HEK293T (cell line): Measurements from ENCODE around the gene OTOP3.
"Not testable (repeated sequence)": the region's sequence is repeated elsewhere in the genome, so short reads cannot be mapped to it uniquely, and the experiment has no call there.

Experiments used
- CTCF ChIA-PET: fragments of 350-600 bp; formaldehyde crosslinking; extraction: SDS; loops from one replicate; lab custom pipeline; 2021; ENCODE audit warnings: antibody characterized with exemption, inconsistent platforms; lab: Yijun Ruan, JAX
- POLR2A ChIA-PET: fragments of 350-600 bp; formaldehyde crosslinking; extraction: SDS; loops from one replicate; lab custom pipeline; 2020; ENCODE audit warnings: antibody characterized with exemption, inconsistent platforms; lab: Yijun Ruan, JAX
- DNase-seq: peaks from one replicate; pipeline ENCODE4 v3.0.0; 2012; ENCODE audit warnings: mixed read lengths; ENCODE audit errors: extremely low spot score
- ARNT ChIP-seq: fragments of 450-650 bp; IDR thresholded peaks from 2 replicates; pipeline ENCODE4 v1.6.1; 2017; ENCODE audit warnings: mild to moderate bottlenecking
- BHLHE40 ChIP-seq: fragments of 450-650 bp; IDR thresholded peaks from 2 replicates; pipeline ENCODE4 v1.6.1; 2016; ENCODE audit warnings: mild to moderate bottlenecking, moderate library complexity, borderline replicate concordance
- CTBP1 ChIP-seq: fragments of 450-650 bp; IDR thresholded peaks from 2 replicates; pipeline ENCODE4 v1.6.1; 2016; ENCODE audit warnings: borderline replicate concordance
- ELF4 ChIP-seq: fragments of 450-650 bp; IDR thresholded peaks from 2 replicates; pipeline ENCODE4 v1.6.1; 2017; ENCODE audit warnings: antibody characterized with exemption
- FOXA1 ChIP-seq: fragments of 450-650 bp; IDR thresholded peaks from 2 replicates; pipeline ENCODE4 v1.6.1; 2016; ENCODE audit warnings: mild to moderate bottlenecking
- FOXK2 ChIP-seq: fragments of 450-650 bp; IDR thresholded peaks from 2 replicates; pipeline ENCODE4 v1.6.1; 2016; ENCODE audit warnings: mild to moderate bottlenecking
- FOXM1 ChIP-seq: fragments of 450-650 bp; IDR thresholded peaks from 2 replicates; pipeline ENCODE4 v1.6.1; 2017; ENCODE audit warnings: mild to moderate bottlenecking, borderline replicate concordance
- HDGF ChIP-seq: fragments of 450-650 bp; IDR thresholded peaks from 2 replicates; pipeline ENCODE4 v1.6.1; 2017; ENCODE audit warnings: antibody characterized with exemption, borderline replicate concordance
- L3MBTL2 ChIP-seq: fragments of 450-650 bp; conservative IDR thresholded peaks from 2 replicates; pipeline ENCODE4 v1.6.1; 2016; ENCODE audit warnings: mild to moderate bottlenecking
- LEF1 ChIP-seq: fragments of 450-650 bp; IDR thresholded peaks from 2 replicates; pipeline ENCODE4 v1.6.1; 2017; ENCODE audit warnings: mild to moderate bottlenecking, borderline replicate concordance
- NFRKB ChIP-seq: fragments of 450-650 bp; IDR thresholded peaks from 2 replicates; pipeline ENCODE4 v1.6.1; 2016; ENCODE audit warnings: mild to moderate bottlenecking, moderate library complexity
- SP1 ChIP-seq: fragments of 450-650 bp; IDR thresholded peaks from 2 replicates; pipeline ENCODE4 v1.6.1; 2017
- SUZ12 ChIP-seq: fragments of 450-650 bp; IDR thresholded peaks from 2 replicates; pipeline ENCODE4 v1.6.1; 2016; ENCODE audit warnings: mild to moderate bottlenecking
- TARDBP ChIP-seq: fragments of 450-650 bp; IDR thresholded peaks from 2 replicates; pipeline ENCODE4 v1.6.1; 2016
- ZNF384 ChIP-seq: fragments of 450-650 bp; IDR thresholded peaks from 2 replicates; pipeline ENCODE4 v1.6.1; 2016
- TF ChIP-seq, protein P1 (sequence below): fragments of 450-650 bp; IDR thresholded peaks from 2 replicates; pipeline ENCODE4 v1.6.1; 2016

OTOP3 gene

GRCh38 chr17:74968361-74968780 is 32.7 kb downstream of the OTOP3 start:
- TF ChIP-seq SUZ12 (no peak), FOXM1 (no peak)
- DNase-seq = no peak
- CTCF ChIA-PET = interaction anchor here (1.0 kb wide), 1 partner anchor 10 kb away, joined by 4 read pairs; no protein-coding TSS in a partner anchor
- POLR2A ChIA-PET = interaction anchor here (1.2 to 2.9 kb wide), 3 partner anchors 14 to 44 kb away, joined by 4 to 10 read pairs (median 9); partner anchors contain the start of genes CDR2L and MRPL58

DNA sequence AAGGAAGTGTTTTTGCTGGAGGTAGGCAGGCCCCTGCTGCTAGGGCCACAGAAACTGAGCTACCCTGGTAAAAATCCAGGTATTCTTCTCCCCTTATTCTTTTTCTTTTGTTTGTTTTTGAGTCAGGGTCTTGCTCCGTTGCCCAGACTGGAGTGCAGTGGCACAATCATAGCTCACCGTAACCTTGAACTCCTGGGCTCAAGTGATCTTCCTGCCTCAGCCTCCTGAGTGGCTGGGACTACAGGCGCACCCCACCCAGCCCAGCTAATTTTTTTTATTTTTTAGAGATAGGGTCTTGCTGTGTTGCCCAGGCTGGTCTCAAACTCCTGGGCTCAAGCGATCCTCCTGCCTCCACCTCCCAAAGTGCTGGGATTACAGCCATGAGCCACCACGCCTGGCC is 33.8 kb downstream of the OTOP3 start:
- POLR2A ChIA-PET = interaction anchor here (2.8 to 2.9 kb wide), 2 partner anchors 18 to 43 kb away, joined by 9 to 10 read pairs; partner anchors contain the start of genes CDR2L and MRPL58
- DNase-seq, CTCF ChIA-PET: not testable (repeated sequence)

GRCh38 chr17:74970395-74970794 is 34.7 kb downstream of the OTOP3 start:
- ChIA-PET POLR2A (interaction anchor here (0.9 to 4.9 kb wide), 5 partner anchors 8 to 97 kb away, joined by 3 to 60 read pairs (median 15); partner anchors contain the start of genes CDR2L, FDXR and MRPL58), CTCF (interaction anchor here (1.2 to 4.9 kb wide), 2 partner anchors 9 to 12 kb away, joined by 4 to 40 read pairs; no protein-coding TSS in a partner anchor)
- DNase-seq = no peak
- TF ChIP-seq HDGF (no peak), CTBP1 (no peak), FOXK2 (no peak), TARDBP (no peak), FOXA1 (no peak), FOXM1 (no peak), LEF1 (no peak), ARNT (no peak), BHLHE40 (no peak), ELF4 (no peak)

DNA sequence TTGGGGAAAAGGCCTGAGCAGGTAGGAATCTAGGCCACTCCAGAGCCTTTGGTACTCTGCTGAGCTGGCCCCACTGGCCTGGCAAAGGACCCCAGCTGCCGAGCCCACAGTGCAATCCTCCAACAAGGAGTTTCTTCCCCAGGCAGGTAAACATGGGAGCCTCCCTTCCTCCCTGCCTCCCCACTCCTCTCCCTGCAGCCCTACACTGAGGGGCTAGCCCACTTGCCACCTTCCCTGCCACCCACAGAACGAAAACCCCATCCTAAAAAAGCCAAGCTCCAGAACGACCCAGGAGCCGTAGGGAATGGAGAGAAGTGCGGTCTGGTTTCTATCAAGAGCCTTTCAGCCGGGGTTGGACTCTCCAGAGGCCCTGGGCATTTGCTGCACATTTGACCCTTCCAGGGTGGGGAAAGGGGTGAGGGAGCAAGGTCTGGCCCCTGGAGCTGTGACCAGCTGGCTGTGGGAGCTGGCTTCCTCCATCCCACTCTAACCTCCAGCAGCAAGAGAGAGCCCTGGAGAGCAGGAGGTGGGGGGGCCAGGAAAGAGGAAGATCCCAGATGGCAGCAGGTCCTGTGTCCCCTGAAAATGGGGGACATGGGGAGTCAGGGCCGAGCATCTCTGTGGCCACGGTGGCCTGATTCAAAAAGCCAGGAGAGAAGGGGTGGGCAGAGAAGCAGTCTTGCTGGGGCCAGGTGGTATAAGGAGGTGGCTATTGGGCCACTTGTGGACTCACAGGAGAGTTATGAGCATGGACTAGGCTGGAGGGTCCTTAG is 35.6 kb downstream of the OTOP3 start:
- no peak for TF ChIP-seq FOXK2
- no peak for TF ChIP-seq ELF4
- TF ChIP-seq HDGF = no peak
- no peak for TF ChIP-seq NFRKB
- no peak for TF ChIP-seq FOXA1
- TF ChIP-seq, protein P1, sequence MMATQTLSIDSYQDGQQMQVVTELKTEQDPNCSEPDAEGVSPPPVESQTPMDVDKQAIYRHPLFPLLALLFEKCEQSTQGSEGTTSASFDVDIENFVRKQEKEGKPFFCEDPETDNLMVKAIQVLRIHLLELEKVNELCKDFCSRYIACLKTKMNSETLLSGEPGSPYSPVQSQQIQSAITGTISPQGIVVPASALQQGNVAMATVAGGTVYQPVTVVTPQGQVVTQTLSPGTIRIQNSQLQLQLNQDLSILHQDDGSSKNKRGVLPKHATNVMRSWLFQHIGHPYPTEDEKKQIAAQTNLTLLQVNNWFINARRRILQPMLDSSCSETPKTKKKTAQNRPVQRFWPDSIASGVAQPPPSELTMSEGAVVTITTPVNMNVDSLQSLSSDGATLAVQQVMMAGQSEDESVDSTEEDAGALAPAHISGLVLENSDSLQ = no peak
- TF ChIP-seq ARNT = no peak
- no peak for TF ChIP-seq L3MBTL2
- no peak for TF ChIP-seq BHLHE40
- no peak for TF ChIP-seq CTBP1
- no peak for TF ChIP-seq SP1
- CTCF ChIA-PET = interaction anchor here (1.2 to 4.9 kb wide), 2 partner anchors 10 to 13 kb away, joined by 4 to 40 read pairs; no protein-coding TSS in a partner anchor
- POLR2A ChIA-PET = interaction anchor here (0.9 to 4.9 kb wide), 8 partner anchors 9 to 119 kb away, joined by 3 to 60 read pairs (median 10); partner anchors contain the start of genes CDR2L, FDXR, MRPL58 and USH1G
- DNase-seq = no peak

GRCh38 chr17:74971842-74972106 is 36.1 kb downstream of the OTOP3 start:
- CTCF ChIA-PET = interaction anchor here (1.2 to 4.9 kb wide), 2 partner anchors 10 to 14 kb away, joined by 4 to 40 read pairs; no protein-coding TSS in a partner anchor
- DNase-seq = no peak
- POLR2A ChIA-PET = interaction anchor here (1.2 to 4.9 kb wide), 9 partner anchors 12 to 234 kb away, joined by 3 to 60 read pairs (median 6); partner anchors contain the start of genes CDR2L, FDXR, MRPL58 and NUP85
- no peak for TF ChIP-seq NFRKB
- no peak for TF ChIP-seq HDGF
- TF ChIP-seq SP1 = no peak
- no peak for TF ChIP-seq SUZ12
- TF ChIP-seq FOXK2 = no peak

- ChIA-PET CTCF (interaction anchor here (1.1 to 4.9 kb wide), 4 partner anchors 9 to 16 kb away, joined by 5 to 40 read pairs (median 8); partner anchors contain the start of gene CDR2L), POLR2A (interaction anchor here (0.7 to 4.9 kb wide), 15 partner anchors 10 to 298 kb away, joined by 3 to 60 read pairs (median 5); partner anchors contain the start of genes ARMC7, CDR2L, FDXR and MIF4GD)
- no peak for TF ChIP-seq SUZ12
- no peak for TF ChIP-seq CTBP1
- TF ChIP-seq FOXM1 = no peak
- TF ChIP-seq FOXK2 = no peak
- no peak for TF ChIP-seq ZNF384
- TF ChIP-seq L3MBTL2 = no peak
- no peak for TF ChIP-seq FOXA1
- DNase-seq = peak; percentile 93
These were observed 36.6 kb downstream of the OTOP3 start, which contains the start of gene HID1 for GRCh38 chr17:74972107-74972972. TSS of gene HID1 (minus strand) at chr17:74972759. CDS start at chr17:74972656, 103 bp downstream.

DNA sequence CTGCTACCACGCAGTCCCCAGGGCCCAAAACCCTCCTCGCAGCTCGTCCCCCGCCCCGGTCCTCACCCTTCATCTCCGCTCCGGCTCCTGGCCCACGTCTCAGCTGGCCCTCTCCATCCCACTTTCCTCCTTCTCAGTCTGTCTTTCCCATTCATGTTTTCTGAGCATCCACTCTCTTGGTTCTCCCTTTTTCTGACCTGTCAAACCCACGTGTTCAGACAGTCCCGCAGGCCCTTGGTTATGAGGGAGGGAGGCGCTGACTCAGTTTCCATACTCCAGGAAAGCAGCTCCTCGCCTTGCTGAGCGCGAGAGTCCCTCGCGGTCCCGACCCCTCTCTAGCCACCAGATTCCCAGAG is 37.3 kb downstream of the OTOP3 start:
- DNase-seq = no peak
- CTCF ChIA-PET = interaction anchor here (1.1 to 4.9 kb wide), 4 partner anchors 9 to 15 kb away, joined by 5 to 40 read pairs (median 8); partner anchors contain the start of gene CDR2L
- POLR2A ChIA-PET = interaction anchor here (0.7 to 4.9 kb wide), 12 partner anchors 10 to 298 kb away, joined by 3 to 60 read pairs (median 6); partner anchors contain the start of genes ARMC7, CDR2L, FDXR and MIF4GD
- no peak for TF ChIP-seq FOXM1
- TF ChIP-seq L3MBTL2 = peak; percentile 56
